ENCODE measurements around the gene NOPCHAP1. TPM values are rescaled to one million over a fixed set of nuclear protein-coding genes. Genes with fewer than 3 reads are reported as not detected.

Gene NOPCHAP1
- total RNA-seq, 2 donors from 2014 or later: 26.1 to 29.1 TPM

DNA sequence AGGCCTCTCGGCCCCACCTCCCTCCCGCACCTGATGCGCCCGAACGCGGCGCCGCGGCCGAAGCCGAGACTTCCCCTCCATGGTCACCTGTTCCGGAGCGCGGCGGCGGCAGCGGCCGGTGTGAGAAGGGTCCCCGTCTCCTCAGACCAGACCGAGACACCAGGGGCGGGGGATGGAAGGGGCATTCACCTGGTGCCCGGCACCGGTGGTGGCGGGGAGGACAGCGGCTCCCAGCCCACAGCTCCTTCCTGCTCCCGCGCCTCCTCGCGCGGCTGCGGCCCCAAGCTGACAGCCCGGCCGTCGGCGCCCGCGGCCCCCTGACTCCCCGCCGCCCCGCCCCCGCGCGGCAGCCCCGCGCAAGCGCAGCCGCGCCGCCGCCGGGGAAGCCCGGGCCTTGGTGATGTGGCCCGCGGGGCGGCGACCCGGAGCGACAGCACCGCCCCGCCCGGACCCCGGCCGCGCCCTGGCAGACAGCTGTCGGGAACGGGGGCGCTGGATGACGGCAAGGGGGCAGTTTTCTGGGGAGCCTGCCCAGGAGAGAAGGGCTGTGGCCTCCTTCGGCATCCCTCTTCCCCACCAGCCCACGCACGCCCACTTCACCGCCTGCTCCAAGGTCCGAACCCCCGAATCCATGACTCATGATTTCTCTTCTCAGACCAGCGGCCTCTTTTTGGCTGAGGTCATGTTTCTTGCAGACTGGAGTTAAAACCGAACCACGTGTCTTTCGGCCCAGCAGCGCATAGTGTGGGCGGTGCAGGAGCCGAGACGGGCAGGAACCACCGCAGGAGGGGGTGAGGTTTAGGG, 27.9 kb upstream of the NOPCHAP1 start, which contains the start of gene SLC41A2:
TSS of gene SLC41A2 (minus strand) at position 290 of the 804 bp plus-strand sequence. CDS start 29,763 bp downstream, outside the sequence.
- Histone ChIP-seq H3K4me3 (ENCODE audit: low read length) (peak within 1 kb of the TSS; percentile 79), H3K27me3 (ENCODE audit: control insufficient read depth, insufficient read depth, low read length, poor library complexity, severe bottlenecking) (peaks cover 64% of the 10 kb centered on the region), H3K9me3 (ENCODE audit: control insufficient read depth, low read length) (no peaks in the 10 kb centered on the region), H3K27ac (ENCODE audit: low read depth, low read length) (no peak within 1 kb of the TSS), H3K4me1 (ENCODE audit: control insufficient read depth, insufficient read depth, low read length) (no peaks in the 10 kb centered on the region), H3K36me3 (ENCODE audit: control insufficient read depth, insufficient read depth, low read length) (no peaks in the 10 kb centered on the region), H3K9ac (ENCODE audit: extremely low read depth, low read length, poor library complexity, severe bottlenecking) (peak within 1 kb of the TSS; percentile 57)
- peak within 1 kb of the TSS; percentile 65 for H3K4me3 Mint-ChIP-seq
- peak; percentile 92 for DNase-seq
- WGBS, 2 experiments (ENCODE audit: insufficient coverage in 1 of 2, insufficient read length in 1 of 2): 2 to 8% methylated on average over 9 to 83 of the region's 83 CpGs
- no peaks in the 10 kb centered on the region for H3K36me3 Mint-ChIP-seq (ENCODE audit: low read depth)
- H3K27me3 Mint-ChIP-seq (ENCODE audit: insufficient read depth): peaks cover 80% of the 10 kb centered on the region
- TF ChIP-seq, protein P1, sequence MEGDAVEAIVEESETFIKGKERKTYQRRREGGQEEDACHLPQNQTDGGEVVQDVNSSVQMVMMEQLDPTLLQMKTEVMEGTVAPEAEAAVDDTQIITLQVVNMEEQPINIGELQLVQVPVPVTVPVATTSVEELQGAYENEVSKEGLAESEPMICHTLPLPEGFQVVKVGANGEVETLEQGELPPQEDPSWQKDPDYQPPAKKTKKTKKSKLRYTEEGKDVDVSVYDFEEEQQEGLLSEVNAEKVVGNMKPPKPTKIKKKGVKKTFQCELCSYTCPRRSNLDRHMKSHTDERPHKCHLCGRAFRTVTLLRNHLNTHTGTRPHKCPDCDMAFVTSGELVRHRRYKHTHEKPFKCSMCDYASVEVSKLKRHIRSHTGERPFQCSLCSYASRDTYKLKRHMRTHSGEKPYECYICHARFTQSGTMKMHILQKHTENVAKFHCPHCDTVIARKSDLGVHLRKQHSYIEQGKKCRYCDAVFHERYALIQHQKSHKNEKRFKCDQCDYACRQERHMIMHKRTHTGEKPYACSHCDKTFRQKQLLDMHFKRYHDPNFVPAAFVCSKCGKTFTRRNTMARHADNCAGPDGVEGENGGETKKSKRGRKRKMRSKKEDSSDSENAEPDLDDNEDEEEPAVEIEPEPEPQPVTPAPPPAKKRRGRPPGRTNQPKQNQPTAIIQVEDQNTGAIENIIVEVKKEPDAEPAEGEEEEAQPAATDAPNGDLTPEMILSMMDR (conservative IDR thresholded peaks at IDR 0.05): peak; percentile 48
- peaks cover 6% of the 10 kb centered on the region for H3K4me1 Mint-ChIP-seq
- peak within 1 kb of the TSS; percentile 66 for H3K27ac Mint-ChIP-seq
- no peaks in the 10 kb centered on the region for H3K9me3 Mint-ChIP-seq

DNA sequence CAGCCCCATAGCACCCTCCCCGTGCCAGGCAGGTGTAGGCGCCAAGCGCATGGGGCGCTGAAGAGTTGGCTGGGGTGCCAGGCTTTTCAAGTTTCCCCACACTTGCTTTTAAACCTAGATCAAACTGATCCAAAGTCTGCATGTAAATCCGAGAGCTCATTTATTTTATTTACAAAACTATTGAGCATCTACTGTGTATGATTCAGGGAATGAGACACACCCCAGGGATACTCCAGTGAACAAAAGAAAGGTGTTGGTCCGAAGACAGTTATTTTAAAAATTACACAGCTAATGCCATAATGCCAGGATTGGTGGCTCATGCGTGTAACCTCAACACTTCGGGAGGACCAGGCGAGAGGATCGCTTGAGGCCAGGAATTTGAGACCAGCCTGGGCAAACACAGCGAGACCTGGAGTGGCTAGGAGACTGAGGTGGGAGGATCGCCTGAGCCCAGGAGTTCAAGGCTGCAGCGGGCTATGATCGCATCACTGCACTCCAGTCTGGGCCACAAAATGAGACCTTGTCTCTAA, 27.2 kb upstream of the NOPCHAP1 start:
- Mint-ChIP-seq H3K4me3 (peak overlapping the region; percentile 65), H3K27ac (peak overlapping the region; percentile 66), H3K27me3 (ENCODE audit: insufficient read depth) (peaks cover 80% of the 10 kb centered on the region), H3K9me3 (no peaks in the 10 kb centered on the region), H3K4me1 (peaks cover 7% of the 10 kb centered on the region), H3K36me3 (ENCODE audit: low read depth) (no peaks in the 10 kb centered on the region)
- Histone ChIP-seq H3K9ac (ENCODE audit: extremely low read depth, low read length, poor library complexity, severe bottlenecking) (peak overlapping the region; percentile 57), H3K36me3 (ENCODE audit: control insufficient read depth, insufficient read depth, low read length) (no peaks in the 10 kb centered on the region), H3K4me1 (ENCODE audit: control insufficient read depth, insufficient read depth, low read length) (no peaks in the 10 kb centered on the region), H3K27me3 (ENCODE audit: control insufficient read depth, insufficient read depth, low read length, poor library complexity, severe bottlenecking) (peaks cover 63% of the 10 kb centered on the region), H3K4me3 (ENCODE audit: low read length) (peak overlapping the region; percentile 79), H3K9me3 (ENCODE audit: control insufficient read depth, low read length) (no peaks in the 10 kb centered on the region), H3K27ac (ENCODE audit: low read depth, low read length) (no peak overlapping the region)
- 70 to 72% methylated on average over 10 to 14 of the region's 14 CpGs for WGBS, 2 experiments (ENCODE audit: insufficient coverage in 1 of 2, insufficient read length in 1 of 2)
- peak; percentile 72 for DNase-seq
- TF ChIP-seq, protein P1 (conservative IDR thresholded peaks at IDR 0.05): no peak

DNA sequence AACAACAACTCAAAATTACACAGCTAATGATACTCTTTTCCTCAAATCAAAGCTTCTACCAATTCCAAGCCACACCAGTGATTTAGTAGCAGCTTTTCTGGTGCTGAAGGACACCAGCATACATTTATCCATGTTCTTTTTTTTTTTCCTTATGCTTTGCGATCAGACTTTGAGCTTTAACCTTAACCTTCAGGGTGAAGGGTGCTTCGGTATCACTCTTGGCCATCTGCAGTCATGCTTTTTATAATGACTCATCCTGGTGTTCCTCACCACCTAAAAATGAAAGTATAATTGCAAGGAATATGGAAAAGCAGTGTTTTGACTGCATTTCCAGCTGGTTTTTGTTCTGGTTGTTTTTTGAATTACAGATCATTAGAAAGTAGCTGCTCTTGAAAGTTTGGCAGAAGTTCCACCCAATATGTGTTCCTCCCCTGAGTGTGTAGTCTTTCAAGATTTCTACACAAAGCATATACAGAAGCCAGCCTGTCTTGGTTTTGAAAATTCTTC, 26.7 kb upstream of the NOPCHAP1 start:
- H3K9me3 ChIP-seq (ENCODE audit: control insufficient read depth, low read length): no peaks in the 10 kb centered on the region
- no peaks in the 10 kb centered on the region for H3K36me3 Mint-ChIP-seq (ENCODE audit: low read depth)
- H3K9me3 Mint-ChIP-seq: no peaks in the 10 kb centered on the region
- peaks cover 78% of the 10 kb centered on the region for H3K27me3 Mint-ChIP-seq (ENCODE audit: insufficient read depth)
- no peaks in the 10 kb centered on the region for H3K4me1 ChIP-seq (ENCODE audit: control insufficient read depth, insufficient read depth, low read length)
- peak overlapping the region; percentile 65 for H3K4me3 Mint-ChIP-seq
- no peak overlapping the region for H3K9ac ChIP-seq (ENCODE audit: extremely low read depth, low read length, poor library complexity, severe bottlenecking)
- peaks cover 60% of the 10 kb centered on the region for H3K27me3 ChIP-seq (ENCODE audit: control insufficient read depth, insufficient read depth, low read length, poor library complexity, severe bottlenecking)
- H3K36me3 ChIP-seq (ENCODE audit: control insufficient read depth, insufficient read depth, low read length): no peaks in the 10 kb centered on the region
- no peak overlapping the region for H3K4me3 ChIP-seq (ENCODE audit: low read length)
- 91 to 100% methylated on average over 2 of the region's 2 CpGs for WGBS, 2 experiments (ENCODE audit: insufficient coverage in 1 of 2, insufficient read length in 1 of 2)
- TF ChIP-seq, protein P1 (conservative IDR thresholded peaks at IDR 0.05): no peak
- H3K27ac ChIP-seq (ENCODE audit: low read depth, low read length): no peak overlapping the region
- no peak for DNase-seq
- peaks cover 7% of the 10 kb centered on the region for H3K4me1 Mint-ChIP-seq
- no peak overlapping the region for H3K27ac Mint-ChIP-seq
